Effector memory CD4-positive, alpha-beta T cell (primary cell): Measurements from ENCODE around the gene GPC5.
A peak's percentile ranks its signal among the peaks of the same experiment; 100 is the strongest.

ENCODE experiments used
- DNase-seq, 3 donors: peaks; one replicate each; pipeline ENCODE4 v3.0.0-alpha.2; 2020
- H3K27ac ChIP-seq: 2 replicates; pipeline ENCODE4 v1.7.0; 2013; ENCODE audit warnings: mild to moderate bottlenecking, low read length, moderate library complexity; ENCODE audit not compliant: insufficient read depth, poor library complexity, severe bottlenecking
- H3K27me3 ChIP-seq: replicated peaks from 2 replicates; pipeline ENCODE4 v1.7.0; 2013; ENCODE audit warnings: mild to moderate bottlenecking, low read length; ENCODE audit not compliant: insufficient read depth, control insufficient read depth, poor library complexity, severe bottlenecking
- H3K36me3 ChIP-seq: 2 replicates; pipeline ENCODE4 v1.7.0; 2013; ENCODE audit warnings: mild to moderate bottlenecking, low read length, moderate library complexity; ENCODE audit not compliant: control insufficient read depth, insufficient read depth
- H3K4me1 ChIP-seq: 2 replicates; pipeline ENCODE4 v1.7.0; 2013; ENCODE audit warnings: low read length, mild to moderate bottlenecking; ENCODE audit not compliant: control insufficient read depth, insufficient read depth, poor library complexity, severe bottlenecking
- H3K4me3 ChIP-seq: 2 replicates; pipeline ENCODE4 v1.7.0; 2013; ENCODE audit warnings: low read length, low read depth, mild to moderate bottlenecking; ENCODE audit not compliant: insufficient read depth, poor library complexity, severe bottlenecking
- H3K9me3 ChIP-seq: 2 replicates; pipeline ENCODE4 v1.7.0; 2013; ENCODE audit warnings: mild to moderate bottlenecking, low read length, moderate library complexity; ENCODE audit not compliant: control insufficient read depth

GPC5 gene

GRCh38 chr13:92769046-92769445 is 1370.6 kb downstream of the GPC5 start:
- Histone ChIP-seq H3K4me1 (no peaks in the 10 kb centered on the region), H3K27me3 (no peaks in the 10 kb centered on the region), H3K36me3 (no peaks in the 10 kb centered on the region), H3K9me3 (no peaks in the 10 kb centered on the region), H3K4me3 (no peak overlapping the region), H3K27ac (no peak overlapping the region)
- DNase-seq, result no peak

- no peak overlapping the region for H3K4me3 ChIP-seq
- no peaks in the 10 kb centered on the region for H3K36me3 ChIP-seq
- no peaks in the 10 kb centered on the region for H3K9me3 ChIP-seq
- no peaks in the 10 kb centered on the region for H3K27me3 ChIP-seq
- H3K27ac ChIP-seq, result no peak overlapping the region
- DNase-seq, result no peak
- no peaks in the 10 kb centered on the region for H3K4me1 ChIP-seq
These were observed 1377.2 kb downstream of the GPC5 start for GRCh38 chr13:92775658-92776057.

GRCh38 chr13:92781965-92782690 is 1383.7 kb downstream of the GPC5 start:
- DNase-seq, result no peak
- Histone ChIP-seq H3K27me3 (no peaks in the 10 kb centered on the region), H3K4me3 (no peak overlapping the region), H3K27ac (no peak overlapping the region), H3K4me1 (no peaks in the 10 kb centered on the region), H3K36me3 (no peaks in the 10 kb centered on the region), H3K9me3 (no peaks in the 10 kb centered on the region)

- Histone ChIP-seq H3K27me3 (no peaks in the 10 kb centered on the region), H3K4me3 (no peak overlapping the region), H3K36me3 (no peaks in the 10 kb centered on the region), H3K9me3 (no peaks in the 10 kb centered on the region), H3K4me1 (no peaks in the 10 kb centered on the region), H3K27ac (no peak overlapping the region)
- DNase-seq, result no peak
These were observed 1404.4 kb downstream of the GPC5 start for GRCh38 chr13:92802776-92803175.

GRCh38 chr13:92804346-92804745 is 1405.9 kb downstream of the GPC5 start:
- H3K27ac ChIP-seq, result no peak overlapping the region
- H3K36me3 ChIP-seq, result no peaks in the 10 kb centered on the region
- H3K4me3 ChIP-seq, result no peak overlapping the region
- H3K9me3 ChIP-seq, result no peaks in the 10 kb centered on the region
- H3K27me3 ChIP-seq, result no peaks in the 10 kb centered on the region
- H3K4me1 ChIP-seq, result no peaks in the 10 kb centered on the region
- no peak for DNase-seq

GRCh38 chr13:92804926-92805325 is 1406.5 kb downstream of the GPC5 start:
- Histone ChIP-seq H3K27me3 (no peaks in the 10 kb centered on the region), H3K27ac (no peak overlapping the region)

GRCh38 chr13:92805766-92806165 is 1407.3 kb downstream of the GPC5 start:
- Histone ChIP-seq H3K4me1 (no peaks in the 10 kb centered on the region), H3K4me3 (peak overlapping the region; percentile 25), H3K27ac (no peak overlapping the region), H3K9me3 (no peaks in the 10 kb centered on the region), H3K27me3 (no peaks in the 10 kb centered on the region), H3K36me3 (no peaks in the 10 kb centered on the region)
- DNase-seq, result no peak

More at GRCh38 chr13:92804926-92805325, 1406.5 kb downstream of the GPC5 start:
- Histone ChIP-seq H3K4me3 (no peak overlapping the region), H3K36me3 (no peaks in the 10 kb centered on the region), H3K4me1 (no peaks in the 10 kb centered on the region), H3K9me3 (no peaks in the 10 kb centered on the region)
- no peak for DNase-seq

GRCh38 chr13:92806215-92806614 is 1407.8 kb downstream of the GPC5 start:
- Histone ChIP-seq H3K36me3 (no peaks in the 10 kb centered on the region), H3K27ac (no peak overlapping the region), H3K9me3 (no peaks in the 10 kb centered on the region), H3K4me1 (no peaks in the 10 kb centered on the region), H3K27me3 (no peaks in the 10 kb centered on the region), H3K4me3 (peak overlapping the region; percentile 25)
- no peak for DNase-seq

GRCh38 chr13:92807353-92807752 is 1408.9 kb downstream of the GPC5 start:
- Histone ChIP-seq H3K36me3 (no peaks in the 10 kb centered on the region), H3K9me3 (no peaks in the 10 kb centered on the region), H3K27me3 (no peaks in the 10 kb centered on the region), H3K27ac (no peak overlapping the region), H3K4me3 (no peak overlapping the region), H3K4me1 (no peaks in the 10 kb centered on the region)
- no peak for DNase-seq

- Histone ChIP-seq H3K27ac (no peak overlapping the region), H3K36me3 (no peaks in the 10 kb centered on the region), H3K9me3 (no peaks in the 10 kb centered on the region), H3K4me1 (no peaks in the 10 kb centered on the region), H3K4me3 (no peak overlapping the region), H3K27me3 (no peaks in the 10 kb centered on the region)
- DNase-seq, result no peak
These were observed 1409.5 kb downstream of the GPC5 start for GRCh38 chr13:92807966-92808365.
